ENCODE measurements around the gene OOEP. TPM values are rescaled to one million over a fixed set of nuclear protein-coding genes. Genes with fewer than 3 reads are reported as not detected.

Gene OOEP
- total RNA-seq, 1 donor from 2014 or later, result 1.2 TPM

- ATAC-seq, result no peak
Measured at GRCh38 chr6:73372516-73372915, 2.8 kb upstream of the OOEP start.

DNA sequence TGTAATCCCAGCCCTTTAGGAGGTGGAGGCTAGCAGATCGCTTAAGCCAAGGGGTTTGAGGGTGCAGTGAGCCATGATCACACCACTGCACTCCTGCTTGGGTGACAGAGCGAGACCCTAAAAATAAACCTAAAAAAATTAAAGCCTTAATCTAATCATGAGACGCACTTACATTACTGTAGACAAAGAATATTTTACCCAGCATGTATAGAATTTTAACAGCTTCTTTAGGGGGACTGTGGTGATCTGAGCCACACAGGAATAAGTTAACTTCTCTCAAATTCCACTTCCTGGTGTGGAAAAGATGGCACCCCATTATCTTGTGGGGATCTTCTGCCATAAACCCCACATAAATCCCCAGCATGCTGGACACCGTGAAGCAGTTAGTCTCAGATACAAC lies 2.3 kb upstream of the OOEP start:
- ATAC-seq (no peak), DNase-seq (no peak)
- Histone ChIP-seq H3K27me3 (no peaks in the 10 kb centered on the region), H3K36me3 (no peaks in the 10 kb centered on the region), H3K4me3 (no peak overlapping the region), H3K9me3 (peaks cover 7% of the 10 kb centered on the region), H3K4me1 (no peaks in the 10 kb centered on the region), H3K27ac (no peak overlapping the region)
- intact Hi-C loops (cut with DNase I), result no loop called here
- TF ChIP-seq CTCF (IDR thresholded peaks at IDR 0.05), result no peak

More at GRCh38 chr6:73372516-73372915, 2.8 kb upstream of the OOEP start:
- Histone ChIP-seq H3K4me1 (no peaks in the 10 kb centered on the region), H3K4me3 (no peak overlapping the region), H3K27me3 (no peaks in the 10 kb centered on the region), H3K27ac (no peak overlapping the region), H3K36me3 (no peaks in the 10 kb centered on the region), H3K9me3 (peaks cover 7% of the 10 kb centered on the region)
- TF ChIP-seq CTCF (IDR thresholded peaks at IDR 0.05), result no peak
- no peak for DNase-seq
- intact Hi-C loops (cut with DNase I), result no loop called here

- H3K27ac ChIP-seq, result no peak overlapping the region
- H3K9me3 ChIP-seq, result peaks cover 7% of the 10 kb centered on the region
- ATAC-seq (no peak), DNase-seq (no peak)
- H3K27me3 ChIP-seq, result no peaks in the 10 kb centered on the region
- H3K4me1 ChIP-seq, result no peaks in the 10 kb centered on the region
- intact Hi-C loops (cut with DNase I), result no loop called here
- H3K36me3 ChIP-seq, result no peaks in the 10 kb centered on the region
- no peak overlapping the region for H3K4me3 ChIP-seq
- no peak for TF ChIP-seq CTCF (IDR thresholded peaks at IDR 0.05)
Measured at GRCh38 chr6:73369157-73369556, 540 bp downstream of the OOEP start.

- no peak for DNase-seq
- H3K9me3 ChIP-seq, result peaks cover 7% of the 10 kb centered on the region
- ATAC-seq, result no peak
- H3K27me3 ChIP-seq, result no peaks in the 10 kb centered on the region
- H3K36me3 ChIP-seq, result no peaks in the 10 kb centered on the region
- TF ChIP-seq CTCF (IDR thresholded peaks at IDR 0.05), result no peak
- no peaks in the 10 kb centered on the region for H3K4me1 ChIP-seq
- no peak overlapping the region for H3K27ac ChIP-seq
- H3K4me3 ChIP-seq, result no peak overlapping the region
- intact Hi-C loops (cut with DNase I), result no loop called here
Measured at GRCh38 chr6:73368675-73369074, 1.0 kb downstream of the OOEP start.

DNA sequence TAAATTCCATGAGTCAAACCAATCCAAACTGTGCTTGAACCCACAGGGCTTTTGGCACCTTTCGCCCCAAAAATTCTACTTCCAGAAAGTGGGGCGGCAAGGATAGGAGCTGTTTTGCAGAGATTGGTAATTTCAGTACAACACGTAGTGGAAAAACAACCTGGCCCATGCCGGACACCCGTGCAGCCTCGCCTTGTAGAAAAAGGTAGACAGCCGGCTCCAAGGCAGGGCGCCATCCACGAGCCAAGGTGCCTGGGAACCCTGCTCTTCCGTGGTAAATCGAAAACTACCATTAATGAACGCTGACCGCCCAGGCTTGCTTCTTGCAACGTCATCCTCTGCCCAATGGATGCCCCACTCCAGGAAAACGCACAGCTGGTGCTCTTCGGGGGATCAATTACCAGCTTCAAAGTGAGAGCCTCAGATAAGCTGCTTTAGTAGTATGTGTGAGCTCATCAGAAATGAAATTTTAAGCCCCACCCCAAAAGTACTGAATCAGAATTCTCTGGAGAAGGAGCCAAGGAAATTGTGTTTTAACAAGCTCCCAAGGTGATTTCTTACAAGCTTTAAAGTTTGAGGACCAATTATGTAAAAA lies 1.8 kb downstream of the OOEP start:
- ATAC-seq (no peak), DNase-seq (no peak)
- Histone ChIP-seq H3K4me3 (no peak overlapping the region), H3K36me3 (no peaks in the 10 kb centered on the region), H3K27me3 (no peaks in the 10 kb centered on the region), H3K27ac (no peak overlapping the region), H3K9me3 (peaks cover 7% of the 10 kb centered on the region), H3K4me1 (no peaks in the 10 kb centered on the region)
- TF ChIP-seq CTCF (IDR thresholded peaks at IDR 0.05), result no peak
- intact Hi-C loops (cut with DNase I), result no loop called here

GRCh38 chr6:73364549-73364948 lies 5.1 kb downstream of the OOEP start:
- intact Hi-C loops (cut with DNase I), result no loop called here
- Histone ChIP-seq H3K9me3 (no peaks in the 10 kb centered on the region), H3K27ac (no peak overlapping the region), H3K36me3 (no peaks in the 10 kb centered on the region), H3K4me1 (no peaks in the 10 kb centered on the region), H3K27me3 (no peaks in the 10 kb centered on the region), H3K4me3 (no peak overlapping the region)
- DNase-seq (no peak), ATAC-seq (no peak)
- TF ChIP-seq CTCF (IDR thresholded peaks at IDR 0.05), result no peak
